ENCODE results near the gene DPYD. TPM values are rescaled to one million over a fixed set of nuclear protein-coding genes. Genes with fewer than 3 reads are reported as not detected.

DPYD gene
- total RNA-seq, 1 donor from 2014 or later, result 5.9 TPM

DNA sequence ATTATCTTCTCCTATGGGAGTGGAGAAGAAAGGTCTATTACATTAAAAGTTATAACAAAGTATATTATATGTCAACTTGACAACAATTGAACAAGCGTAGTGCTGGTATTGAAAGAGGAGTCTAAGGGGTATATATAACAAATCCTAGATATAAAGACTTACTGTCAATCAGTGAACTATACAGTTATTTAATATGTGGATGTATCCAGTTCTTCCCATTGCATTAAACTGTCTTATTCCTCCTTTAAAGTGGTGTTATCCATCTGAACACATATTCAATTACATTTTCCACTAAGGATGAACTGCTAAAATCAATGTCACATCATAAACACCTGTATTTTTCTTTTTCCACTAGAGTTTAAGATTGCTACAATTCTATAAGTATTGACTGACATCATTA, 438.8 kb downstream of the DPYD start:
- no peak for DNase-seq (ENCODE audit: low read depth, low spot score)
- no peak for TF ChIP-seq CTCF (conservative IDR thresholded peaks at IDR 0.05)
- Mint-ChIP-seq H3K27ac (ENCODE audit: unreplicated experiment) (no peak overlapping the region), H3K36me3 (ENCODE audit: low read depth) (peaks cover 5% of the 10 kb centered on the region), H3K9me3 (peaks cover 7% of the 10 kb centered on the region), H3K4me1 (no peaks in the 10 kb centered on the region), H3K27me3 (ENCODE audit: low read depth) (no peaks in the 10 kb centered on the region), H3K4me3 (no peak overlapping the region)

DNA sequence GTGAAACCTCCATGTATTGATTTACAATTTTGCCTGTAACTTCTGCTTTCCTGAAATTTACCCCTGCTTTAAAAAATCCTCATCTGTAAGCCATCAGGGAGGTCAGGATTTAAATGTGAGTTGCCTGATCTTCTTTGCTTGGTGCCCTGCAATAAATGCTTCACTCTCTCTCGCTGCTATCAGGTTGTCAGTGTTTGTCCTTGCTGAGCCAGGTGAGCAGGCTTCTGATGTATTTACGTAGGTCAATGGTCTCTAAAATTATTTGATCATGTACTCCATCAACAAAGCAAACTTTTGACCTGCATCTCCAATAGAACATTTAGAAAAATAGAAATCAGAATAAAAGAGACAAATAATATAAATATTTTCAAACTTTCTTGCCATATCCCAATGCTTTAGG, 453.4 kb downstream of the DPYD start:
- Mint-ChIP-seq H3K4me1 (no peaks in the 10 kb centered on the region), H3K27ac (ENCODE audit: unreplicated experiment) (no peak overlapping the region), H3K27me3 (ENCODE audit: low read depth) (no peaks in the 10 kb centered on the region), H3K9me3 (peaks cover 13% of the 10 kb centered on the region), H3K4me3 (no peak overlapping the region), H3K36me3 (ENCODE audit: low read depth) (peaks cover 11% of the 10 kb centered on the region)
- no peak for TF ChIP-seq CTCF (conservative IDR thresholded peaks at IDR 0.05)
- DNase-seq (ENCODE audit: low read depth, low spot score), result no peak

DNA sequence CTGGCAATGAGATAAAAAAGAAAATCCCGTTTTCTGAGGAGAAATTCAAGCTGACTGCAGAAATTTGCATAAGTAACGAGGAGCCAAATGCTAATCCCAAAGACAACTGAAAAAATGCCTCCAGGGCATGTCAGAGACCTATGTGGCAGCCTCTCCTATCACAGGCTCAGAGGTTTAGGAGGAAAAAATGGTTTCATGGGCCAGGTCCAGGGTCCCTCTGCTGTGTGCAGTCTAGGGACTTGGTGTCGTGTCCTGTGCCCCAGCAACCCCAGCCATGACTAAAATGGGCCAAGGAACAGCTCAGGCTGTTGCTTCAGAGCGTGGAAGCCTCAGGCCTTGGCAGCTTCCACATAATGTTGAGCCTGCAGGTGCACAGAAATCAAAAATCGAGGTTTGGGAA, 456.5 kb downstream of the DPYD start:
- TF ChIP-seq CTCF (conservative IDR thresholded peaks at IDR 0.05), result no peak
- Mint-ChIP-seq H3K4me1 (no peaks in the 10 kb centered on the region), H3K4me3 (no peak overlapping the region), H3K9me3 (peaks cover 11% of the 10 kb centered on the region), H3K36me3 (ENCODE audit: low read depth) (peaks cover 11% of the 10 kb centered on the region), H3K27ac (ENCODE audit: unreplicated experiment) (no peak overlapping the region), H3K27me3 (ENCODE audit: low read depth) (no peaks in the 10 kb centered on the region)
- no peak for DNase-seq (ENCODE audit: low read depth, low spot score)

GRCh38 chr1:97461782-97462181, 459.1 kb downstream of the DPYD start:
- DNase-seq (ENCODE audit: low read depth, low spot score), result no peak
- Mint-ChIP-seq H3K4me1 (peaks cover 4% of the 10 kb centered on the region), H3K9me3 (peaks cover 11% of the 10 kb centered on the region), H3K27ac (ENCODE audit: unreplicated experiment) (no peak overlapping the region), H3K4me3 (no peak overlapping the region), H3K27me3 (ENCODE audit: low read depth) (no peaks in the 10 kb centered on the region), H3K36me3 (ENCODE audit: low read depth) (peaks cover 11% of the 10 kb centered on the region)
- TF ChIP-seq CTCF (conservative IDR thresholded peaks at IDR 0.05), result no peak

GRCh38 chr1:97457446-97458089, 463.3 kb downstream of the DPYD start:
- H3K27me3 Mint-ChIP-seq (ENCODE audit: low read depth), result no peaks in the 10 kb centered on the region
- no peak for TF ChIP-seq CTCF (conservative IDR thresholded peaks at IDR 0.05)

More at GRCh38 chr1:97457446-97458089, 463.3 kb downstream of the DPYD start:
- no peak for DNase-seq (ENCODE audit: low read depth, low spot score)
- Mint-ChIP-seq H3K4me1 (peaks cover 9% of the 10 kb centered on the region), H3K36me3 (ENCODE audit: low read depth) (no peaks in the 10 kb centered on the region), H3K9me3 (no peaks in the 10 kb centered on the region), H3K27ac (ENCODE audit: unreplicated experiment) (no peak overlapping the region), H3K4me3 (no peak overlapping the region)
